Fibroblast of lung (primary cell): ENCODE measurements around the gene FMN1.

ENCODE experiments used
- CTCF ChIP-seq, 2 donors: IDR thresholded peaks in 1 of 2; conservative IDR thresholded peaks in 1 of 2; 1 replicate in 1 of 2; 2 replicates in 1 of 2; pipeline ENCODE4 v1.5.1; 2011 to 2012; ENCODE audit warnings: low read length in 2 of 2, control low read depth in 1 of 2, inconsistent platforms in 1 of 2, low read depth in 1 of 2, mild to moderate bottlenecking in 1 of 2
- EZH2 ChIP-seq: IDR thresholded peaks from 2 replicates; pipeline ENCODE4 v1.5.1; 2012; ENCODE audit warnings: low read length, control low read depth, mild to moderate bottlenecking; ENCODE audit errors: missing control alignments

- TF ChIP-seq CTCF (conservative IDR thresholded peaks at IDR 0.05 in 1 of 2, IDR thresholded peaks at IDR 0.05 in 1 of 2; ENCODE audit: low read depth in 1 of 2, low read length in 2 of 2) (no peak), EZH2 (no peak)
Observed at GRCh38 chr15:33114374-33114717, 80.2 kb downstream of the FMN1 start.
